ENCODE results near the gene OBSL1. TPM values are rescaled to one million over a fixed set of nuclear protein-coding genes. Genes with fewer than 3 reads are reported as not detected.

OBSL1 gene
- total RNA-seq, 1 experiment from 2014 or later: 56.2 TPM

GRCh38 chr2:219511547-219512325, 59.6 kb downstream of the OBSL1 start:
- Histone ChIP-seq H3K9me3 (no peaks in the 10 kb centered on the region), H3K4me3 (ENCODE audit: low read depth, low read length) (no peak overlapping the region), H3K36me3 (ENCODE audit: control insufficient read depth, insufficient read depth, low read length) (no peaks in the 10 kb centered on the region), H3K4me1 (peaks cover 12% of the 10 kb centered on the region), H3K27me3 (replicated peaks; ENCODE audit: control insufficient read depth, insufficient read depth, low read length) (peaks cover 5% of the 10 kb centered on the region; the same call in 1 of the 2 replicates)
- Mint-ChIP-seq H3K36me3 (ENCODE audit: insufficient read depth, unreplicated experiment) (no peaks in the 10 kb centered on the region), H3K4me1 (ENCODE audit: low read depth, unreplicated experiment) (peaks cover 18% of the 10 kb centered on the region), H3K27ac (ENCODE audit: unreplicated experiment) (no peak overlapping the region), H3K27me3 (ENCODE audit: insufficient read depth, unreplicated experiment) (peaks cover 26% of the 10 kb centered on the region), H3K9me3 (ENCODE audit: unreplicated experiment) (no peaks in the 10 kb centered on the region), H3K4me3 (ENCODE audit: unreplicated experiment) (no peak overlapping the region)
- ChIA-PET POLR2A (interaction anchor here (0.9 kb wide), 1 partner anchor 13 kb away, joined by 3 read pairs; the partner anchor contains the start of gene GMPPA), CTCF (interaction anchor here (0.6 to 4.7 kb wide), 6 partner anchors 9 to 233 kb away, joined by 3 to 80 read pairs (median 6); partner anchors contain the start of gene GMPPA)
- no TSS peak for BruUV-seq (replicated peaks)
- TF ChIP-seq, protein P1, sequence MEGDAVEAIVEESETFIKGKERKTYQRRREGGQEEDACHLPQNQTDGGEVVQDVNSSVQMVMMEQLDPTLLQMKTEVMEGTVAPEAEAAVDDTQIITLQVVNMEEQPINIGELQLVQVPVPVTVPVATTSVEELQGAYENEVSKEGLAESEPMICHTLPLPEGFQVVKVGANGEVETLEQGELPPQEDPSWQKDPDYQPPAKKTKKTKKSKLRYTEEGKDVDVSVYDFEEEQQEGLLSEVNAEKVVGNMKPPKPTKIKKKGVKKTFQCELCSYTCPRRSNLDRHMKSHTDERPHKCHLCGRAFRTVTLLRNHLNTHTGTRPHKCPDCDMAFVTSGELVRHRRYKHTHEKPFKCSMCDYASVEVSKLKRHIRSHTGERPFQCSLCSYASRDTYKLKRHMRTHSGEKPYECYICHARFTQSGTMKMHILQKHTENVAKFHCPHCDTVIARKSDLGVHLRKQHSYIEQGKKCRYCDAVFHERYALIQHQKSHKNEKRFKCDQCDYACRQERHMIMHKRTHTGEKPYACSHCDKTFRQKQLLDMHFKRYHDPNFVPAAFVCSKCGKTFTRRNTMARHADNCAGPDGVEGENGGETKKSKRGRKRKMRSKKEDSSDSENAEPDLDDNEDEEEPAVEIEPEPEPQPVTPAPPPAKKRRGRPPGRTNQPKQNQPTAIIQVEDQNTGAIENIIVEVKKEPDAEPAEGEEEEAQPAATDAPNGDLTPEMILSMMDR (IDR thresholded peaks at IDR 0.05; ENCODE audit: insufficient read depth in 1 of 2, low read depth in 1 of 2, low read length in 1 of 2, severe bottlenecking in 1 of 2, unreplicated experiment in 1 of 2): no peak
- intact Hi-C loops (cut with micrococcal nuclease; ENCODE audit: unreplicated experiment): no loop called here
- DNase-seq: no peak

GRCh38 chr2:219510512-219511135, 60.7 kb downstream of the OBSL1 start:
- H3K9me3 Mint-ChIP-seq (ENCODE audit: unreplicated experiment): no peaks in the 10 kb centered on the region
- peaks cover 20% of the 10 kb centered on the region for H3K27me3 Mint-ChIP-seq (ENCODE audit: insufficient read depth, unreplicated experiment)
- intact Hi-C loops (cut with micrococcal nuclease; ENCODE audit: unreplicated experiment): loop anchor here (1.0 kb wide), 3 partner anchors 11 to 20 kb away; partner anchors contain the start of gene GMPPA
- CTCF ChIA-PET: interaction anchor here (0.7 to 4.7 kb wide), 22 partner anchors 10 to 305 kb away, joined by 3 to 126 read pairs (median 9); partner anchors contain the start of genes CHPF, DNPEP, GMPPA and SPEG
- H3K27ac Mint-ChIP-seq (ENCODE audit: unreplicated experiment): no peak overlapping the region
- TF ChIP-seq, protein P1 (IDR thresholded peaks at IDR 0.05; ENCODE audit: insufficient read depth in 1 of 2, low read depth in 1 of 2, low read length in 1 of 2, severe bottlenecking in 1 of 2, unreplicated experiment in 1 of 2): no peak
- POLR2A ChIA-PET: interaction anchor here (0.8 to 1.3 kb wide), 2 partner anchors 12 to 17 kb away, joined by 3 to 10 read pairs; partner anchors contain the start of gene GMPPA
- Histone ChIP-seq H3K9me3 (no peaks in the 10 kb centered on the region), H3K27me3 (replicated peaks; ENCODE audit: control insufficient read depth, insufficient read depth, low read length) (peaks cover 5% of the 10 kb centered on the region; the same call in 1 of the 2 replicates), H3K4me3 (ENCODE audit: low read depth, low read length) (peak overlapping the region; percentile 64; the same call in 1 of the 2 replicates), H3K4me1 (peaks cover 12% of the 10 kb centered on the region), H3K36me3 (ENCODE audit: control insufficient read depth, insufficient read depth, low read length) (no peaks in the 10 kb centered on the region)
- H3K36me3 Mint-ChIP-seq (ENCODE audit: insufficient read depth, unreplicated experiment): no peaks in the 10 kb centered on the region
- peaks cover 18% of the 10 kb centered on the region for H3K4me1 Mint-ChIP-seq (ENCODE audit: low read depth, unreplicated experiment)
- no peak for DNase-seq
- peak overlapping the region; percentile 80 for H3K4me3 Mint-ChIP-seq (ENCODE audit: unreplicated experiment)
- no TSS peak for BruUV-seq (replicated peaks)

All from Caco-2 (cell line).